GM19099 (cell line): Measurements from ENCODE around the gene BMPR1A.

Experiments used
- POLR2A ChIP-seq: IDR thresholded peaks from 3 replicates; pipeline ENCODE4 v1.6.1; 2011; ENCODE audit warnings: low read depth; ENCODE audit not compliant: insufficient read length; ENCODE audit errors: extremely low read depth

Gene BMPR1A

GRCh38 chr10:86971232-86971991 lies 215.0 kb downstream of the BMPR1A start:
- peak; percentile 80 for TF ChIP-seq POLR2A

GRCh38 chr10:86972613-86973380 lies 216.4 kb downstream of the BMPR1A start:
- no peak for TF ChIP-seq POLR2A

DNA sequence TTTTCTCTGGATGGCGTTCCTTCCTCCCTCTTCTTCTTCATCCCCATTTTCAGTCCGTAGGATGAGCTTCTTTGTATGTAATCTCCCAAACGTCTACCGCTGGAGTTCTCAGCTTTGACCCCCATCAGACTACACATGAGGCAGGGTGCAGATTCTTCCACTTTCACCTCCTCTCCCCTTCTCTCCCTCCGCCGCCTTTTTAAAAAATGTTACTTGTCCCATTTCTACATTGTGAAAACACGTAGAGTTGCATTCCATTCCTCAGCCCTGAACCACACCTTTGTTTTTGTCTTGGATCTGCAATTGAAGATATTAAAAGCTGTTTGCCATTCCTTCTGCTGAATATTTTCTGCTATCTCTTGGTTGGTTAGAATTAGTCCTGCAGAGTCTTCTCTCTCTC lies 218.1 kb downstream of the BMPR1A start:
- TF ChIP-seq POLR2A: no peak

DNA sequence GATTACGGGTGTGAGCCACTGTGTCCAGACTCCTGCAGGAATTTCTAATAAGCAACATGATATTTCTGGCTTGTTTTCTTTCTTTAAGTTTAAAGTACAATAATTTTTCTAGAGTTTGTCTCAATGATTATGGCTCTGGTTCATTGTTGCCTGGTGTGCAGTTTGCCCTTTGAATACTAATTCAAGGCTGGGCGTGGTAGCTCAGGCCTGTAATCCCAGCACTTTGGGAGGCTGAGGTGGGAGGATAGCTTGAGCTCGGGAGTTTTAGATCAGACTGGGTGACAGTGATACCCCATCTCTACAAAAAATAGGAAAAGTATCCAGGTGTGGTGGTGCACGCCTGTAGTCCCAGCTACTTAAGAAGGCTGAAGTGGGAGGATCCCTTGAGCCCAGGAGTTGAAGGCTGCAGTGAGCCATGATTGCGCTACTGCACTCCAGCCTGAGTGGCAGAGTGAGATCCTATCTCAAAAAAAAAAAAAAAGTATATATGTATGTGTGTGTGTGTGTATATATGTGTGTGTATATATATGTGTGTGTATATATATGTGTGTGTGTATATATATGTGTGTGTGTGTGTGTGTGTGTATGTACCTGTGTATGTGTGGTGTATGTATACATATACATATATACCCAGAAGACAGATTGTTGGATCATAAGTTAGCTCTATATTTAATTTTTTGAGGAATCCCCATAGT lies 220.1 kb downstream of the BMPR1A start:
- TF ChIP-seq POLR2A: no peak

DNA sequence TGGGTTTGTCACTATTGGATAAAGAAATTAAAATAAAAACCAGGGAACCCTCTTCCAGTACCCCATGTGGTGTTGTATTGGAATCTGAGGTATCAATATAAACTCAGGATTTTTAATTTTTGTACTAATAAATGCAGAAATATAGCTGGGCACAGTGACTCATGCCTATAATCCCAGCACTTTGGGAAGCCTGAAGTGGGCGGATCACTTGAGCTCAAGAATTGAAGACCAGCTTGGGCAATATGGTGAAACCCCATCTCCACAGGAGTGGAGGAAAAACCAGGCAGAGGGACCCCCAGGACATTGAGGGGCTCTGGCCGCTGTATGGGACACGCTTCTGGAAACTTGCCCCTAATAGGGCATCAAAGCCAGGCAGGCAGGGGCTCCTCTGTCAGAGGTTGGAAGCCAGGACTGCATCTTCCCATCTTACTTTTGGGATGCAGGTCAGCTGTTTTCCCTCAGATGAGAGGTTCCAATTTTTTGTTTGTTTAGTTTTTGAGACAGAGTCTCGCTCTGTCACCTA lies 222.9 kb downstream of the BMPR1A start:
- TF ChIP-seq POLR2A: no peak

DNA sequence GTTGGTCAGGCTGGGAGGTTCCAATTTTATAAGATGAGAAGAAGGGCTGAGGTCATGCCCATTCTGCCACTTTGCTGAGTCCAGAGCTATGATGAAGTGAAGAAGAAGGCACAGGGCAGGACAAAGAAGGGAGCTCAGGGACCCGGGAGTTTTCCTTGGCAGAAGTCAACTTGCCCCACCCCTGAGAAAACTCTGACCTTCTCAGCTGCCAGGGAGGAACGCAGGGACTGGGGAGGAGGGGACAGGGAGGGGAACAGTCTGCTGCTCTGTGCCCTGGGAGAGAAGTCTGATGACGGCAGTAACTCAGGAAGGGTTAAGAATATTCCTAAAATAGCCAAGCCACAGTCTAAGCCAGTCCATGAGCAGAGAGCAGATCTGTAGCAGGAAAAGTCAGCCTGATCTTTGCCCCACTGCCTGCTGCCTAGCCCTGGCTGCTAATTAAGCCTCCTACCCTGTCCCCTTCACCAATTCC lies 223.6 kb downstream of the BMPR1A start:
- TF ChIP-seq POLR2A: no peak

DNA sequence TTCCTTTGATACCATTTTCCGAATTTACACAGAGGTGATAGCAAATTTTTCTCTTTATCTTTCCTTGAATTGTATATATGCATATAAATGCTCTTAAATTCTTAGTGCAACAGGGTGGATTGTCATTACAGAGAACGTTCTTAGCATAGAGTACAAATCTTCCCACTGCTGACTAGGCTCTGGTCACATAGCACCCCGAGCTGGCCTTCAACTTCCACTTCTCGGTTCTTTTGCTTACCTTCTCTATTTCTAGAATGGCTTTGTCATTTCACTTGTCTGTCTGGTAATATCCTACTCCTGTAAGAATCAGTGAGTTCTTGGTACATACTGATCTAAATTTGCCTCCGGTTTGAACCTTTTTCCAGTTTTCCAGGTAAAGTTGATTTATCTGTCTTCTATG lies 225.3 kb downstream of the BMPR1A start:
- TF ChIP-seq POLR2A: no peak
